Endothelial cell (in vitro differentiated cells): Measurements from ENCODE around the gene MRTO4. TPM values are rescaled to one million over a fixed set of nuclear protein-coding genes. Genes with fewer than 3 reads are reported as not detected.

Source experiments
- DNase-seq: peaks from one replicate; pipeline ENCODE4 v3.0.0; 2021; ENCODE audit warnings: low spot score
- H3K27ac Mint-ChIP-seq: one replicate; pipeline ENCODE4 v1.8.0; 2021; ENCODE audit warnings: mixed read lengths, inconsistent platforms; ENCODE audit not compliant: unreplicated experiment
- H3K27me3 Mint-ChIP-seq: one replicate; pipeline ENCODE4 v1.8.0; 2021; ENCODE audit warnings: mild to moderate bottlenecking, moderate library complexity, mixed read lengths, inconsistent platforms; ENCODE audit not compliant: unreplicated experiment
- H3K36me3 Mint-ChIP-seq: one replicate; pipeline ENCODE4 v1.8.0; 2021; ENCODE audit warnings: mild to moderate bottlenecking, low read depth, mixed read lengths, inconsistent platforms; ENCODE audit not compliant: unreplicated experiment
- H3K4me1 Mint-ChIP-seq: one replicate; pipeline ENCODE4 v1.8.0; 2021; ENCODE audit warnings: mild to moderate bottlenecking, mixed read lengths, inconsistent platforms; ENCODE audit not compliant: unreplicated experiment
- H3K4me3 Mint-ChIP-seq: one replicate; pipeline ENCODE4 v1.8.0; 2021; ENCODE audit warnings: mild to moderate bottlenecking, mixed read lengths, inconsistent platforms; ENCODE audit not compliant: unreplicated experiment
- H3K9me3 Mint-ChIP-seq: one replicate; pipeline ENCODE4 v1.8.0; 2021; ENCODE audit warnings: mixed read lengths, inconsistent platforms; ENCODE audit not compliant: unreplicated experiment
- total RNA-seq: library from RNA; stranded (reverse); fragmentation: NEBNext Ultra II Directional; extraction: Animal tissue kit (Norgen Biotek cat#: 25700); gene quantifications from one replicate; pipeline ENCODE4 v1.2.1, GENCODE V29; 2021; ENCODE audit not compliant: unreplicated experiment
- TF ChIP-seq, protein P1 (sequence below): fragments of 200-600 bp; sonication (generic); IDR thresholded peaks from one replicate; pipeline ENCODE4 v1.5.0; 2021; ENCODE audit warnings: antibody characterized with exemption; ENCODE audit not compliant: unreplicated experiment

The MRTO4 gene
- total RNA-seq, 1 donor from 2014 or later = 22.4 TPM

GRCh38 chr1:19219451-19219850, 32.2 kb upstream of the MRTO4 start:
- Mint-ChIP-seq H3K4me3 (no peak overlapping the region), H3K36me3 (peaks cover 30% of the 10 kb centered on the region), H3K4me1 (no peaks in the 10 kb centered on the region), H3K27me3 (peaks cover 5% of the 10 kb centered on the region), H3K27ac (no peak overlapping the region), H3K9me3 (no peaks in the 10 kb centered on the region)
- DNase-seq = no peak
- TF ChIP-seq, protein P1, sequence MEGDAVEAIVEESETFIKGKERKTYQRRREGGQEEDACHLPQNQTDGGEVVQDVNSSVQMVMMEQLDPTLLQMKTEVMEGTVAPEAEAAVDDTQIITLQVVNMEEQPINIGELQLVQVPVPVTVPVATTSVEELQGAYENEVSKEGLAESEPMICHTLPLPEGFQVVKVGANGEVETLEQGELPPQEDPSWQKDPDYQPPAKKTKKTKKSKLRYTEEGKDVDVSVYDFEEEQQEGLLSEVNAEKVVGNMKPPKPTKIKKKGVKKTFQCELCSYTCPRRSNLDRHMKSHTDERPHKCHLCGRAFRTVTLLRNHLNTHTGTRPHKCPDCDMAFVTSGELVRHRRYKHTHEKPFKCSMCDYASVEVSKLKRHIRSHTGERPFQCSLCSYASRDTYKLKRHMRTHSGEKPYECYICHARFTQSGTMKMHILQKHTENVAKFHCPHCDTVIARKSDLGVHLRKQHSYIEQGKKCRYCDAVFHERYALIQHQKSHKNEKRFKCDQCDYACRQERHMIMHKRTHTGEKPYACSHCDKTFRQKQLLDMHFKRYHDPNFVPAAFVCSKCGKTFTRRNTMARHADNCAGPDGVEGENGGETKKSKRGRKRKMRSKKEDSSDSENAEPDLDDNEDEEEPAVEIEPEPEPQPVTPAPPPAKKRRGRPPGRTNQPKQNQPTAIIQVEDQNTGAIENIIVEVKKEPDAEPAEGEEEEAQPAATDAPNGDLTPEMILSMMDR = no peak

GRCh38 chr1:19220080-19220846, 31.3 kb upstream of the MRTO4 start:
- no peak for DNase-seq
- TF ChIP-seq, protein P1 = no peak

DNA sequence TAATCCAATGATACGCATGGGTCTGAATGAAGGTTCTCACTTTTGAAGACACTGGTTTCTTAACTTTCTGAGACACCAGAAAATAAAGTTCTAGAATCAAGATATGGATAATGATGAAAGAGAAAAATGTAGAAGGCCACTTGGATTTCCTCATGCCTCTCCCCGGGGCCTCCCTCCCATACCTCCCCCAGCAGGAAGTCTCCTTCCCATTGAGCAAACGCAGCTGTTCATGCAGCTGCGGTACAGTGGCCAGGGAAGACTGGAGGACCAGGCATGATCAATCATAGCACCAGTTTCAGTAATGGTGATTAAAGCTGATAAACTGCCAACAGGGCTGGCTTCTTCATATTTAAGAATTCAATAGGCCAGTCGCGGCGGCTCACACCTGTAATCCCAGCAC, 30.6 kb upstream of the MRTO4 start:
- Mint-ChIP-seq H3K27me3 (peaks cover 5% of the 10 kb centered on the region), H3K4me3 (no peak overlapping the region), H3K27ac (peak overlapping the region; percentile 53), H3K9me3 (no peaks in the 10 kb centered on the region), H3K36me3 (peaks cover 41% of the 10 kb centered on the region), H3K4me1 (no peaks in the 10 kb centered on the region)
- DNase-seq = no peak
- TF ChIP-seq, protein P1 = no peak

More at GRCh38 chr1:19220080-19220846, 31.3 kb upstream of the MRTO4 start:
- peaks cover 5% of the 10 kb centered on the region for H3K27me3 Mint-ChIP-seq
- H3K4me3 Mint-ChIP-seq = peak overlapping the region; percentile 22
- peaks cover 37% of the 10 kb centered on the region for H3K36me3 Mint-ChIP-seq
- no peaks in the 10 kb centered on the region for H3K4me1 Mint-ChIP-seq
- H3K27ac Mint-ChIP-seq = peak overlapping the region; percentile 53
- H3K9me3 Mint-ChIP-seq = no peaks in the 10 kb centered on the region

- Mint-ChIP-seq H3K4me3 (no peak overlapping the region), H3K27me3 (peaks cover 5% of the 10 kb centered on the region), H3K9me3 (no peaks in the 10 kb centered on the region), H3K27ac (peak overlapping the region; percentile 8), H3K36me3 (peaks cover 39% of the 10 kb centered on the region), H3K4me1 (no peaks in the 10 kb centered on the region)
- DNase-seq = no peak
- TF ChIP-seq, protein P1 = no peak
These were observed 29.0 kb upstream of the MRTO4 start for GRCh38 chr1:19222573-19222972.
